HCT116 (cell line): ENCODE results near the gene BIN2. TPM values are rescaled to one million over a fixed set of nuclear protein-coding genes. Genes with fewer than 3 reads are reported as not detected.
A peak's percentile ranks its signal among the peaks of the same experiment; 100 is the strongest.

Experiments
- ATAC-seq: fragments of 200-7000 bp; cut with Tn5 transposase; 2 replicates; pipeline ENCODE4 v1.9.1; 2020; ENCODE audit warnings: mild to moderate bottlenecking, moderate library complexity
- BruUV-seq: library from RNA; stranded (reverse); fragments of 400-500 nt; replicated peaks from 2 replicates; lab custom pipeline; 2021; lab: Mats Ljungman, UMichigan
- CTCF ChIA-PET: fragments of 300-600 bp; sonication (Branson Sonifier 250); formaldehyde crosslinking; loops from one replicate; lab custom pipeline; 2021; ENCODE audit warnings: antibody characterized with exemption; lab: Charles Lee
- POLR2A ChIA-PET: fragments of 300-600, 350-600 bp; sonication (Branson Sonifier 250); formaldehyde crosslinking; loops from one replicate; lab custom pipeline; 2021; ENCODE audit warnings: antibody characterized with exemption; lab: Charles Lee
- RAD21 ChIA-PET, 2 experiments: fragments of 300-600 bp; sonication (Branson Sonifier 250); formaldehyde crosslinking; loops; one replicate each; lab custom pipeline; 2023; ENCODE audit warnings: low total read pairs in 2 of 2; ENCODE audit not compliant: uncharacterized antibody in 2 of 2, unreplicated experiment in 2 of 2, low non-redundant PET in 1 of 2; lab: Charles Lee
- DNase-seq: peaks from one replicate; pipeline ENCODE4 v3.0.0-alpha.2; 2010; ENCODE audit warnings: low read depth, low spot score
- H2AFZ ChIP-seq: fragments of 200-600 bp; shearing (Covaris generic), sonication (generic); 2 replicates; pipeline ENCODE4 v1.6.1; 2017; ENCODE audit warnings: low read depth, mixed run types, mixed read lengths, antibody characterized with exemption, low read length; ENCODE audit not compliant: poor library complexity, severe bottlenecking
- H3K27ac ChIP-seq: 2 replicates; pipeline ENCODE4 v1.5.1; 2012; ENCODE audit warnings: low read depth, low read length
- H3K27me3 ChIP-seq: fragments of 200-600 bp; sonication (generic); 2 replicates; pipeline ENCODE4 v1.6.1; 2016; ENCODE audit warnings: mixed run types, low read length, mixed read lengths; ENCODE audit not compliant: insufficient read depth
- H3K36me3 ChIP-seq, 2 experiments: fragments of 200-500 bp in 1 of 2; fragments of 200-600 bp in 1 of 2; sonication (Bioruptor generic) in 1 of 2; sonication (generic) in 1 of 2; 2 replicates each; pipeline versions ENCODE4 v1.5.1 to v1.6.1; 2014 to 2016; ENCODE audit warnings: low read length in 2 of 2, inconsistent platforms in 1 of 2, mixed read lengths in 1 of 2, mixed run types in 1 of 2; ENCODE audit not compliant: insufficient read depth in 2 of 2, control insufficient read depth in 1 of 2
- H3K4me1 ChIP-seq, 2 experiments: fragments of 200-600 bp in 1 of 2; sonication (generic) in 1 of 2; 2 replicates each; pipeline versions ENCODE4 v1.5.1 to v1.6.1; 2012 to 2017; ENCODE audit warnings: low read length in 2 of 2, inconsistent platforms in 1 of 2, mild to moderate bottlenecking in 1 of 2, mixed read lengths in 1 of 2, mixed run types in 1 of 2, moderate library complexity in 1 of 2; ENCODE audit not compliant: insufficient read depth in 2 of 2, control insufficient read depth in 1 of 2
- H3K4me2 ChIP-seq: fragments of 200-600 bp; sonication (generic); 2 replicates; pipeline ENCODE4 v1.6.1; 2017; ENCODE audit warnings: mixed run types, low read length, mixed read lengths
- H3K4me3 ChIP-seq, 2 experiments: fragments of 200-600 bp in 1 of 2; sonication (generic) in 1 of 2; replicated peaks in 1 of 2; 2 replicates each; pipeline ENCODE4 v1.5.1; 2011 to 2016; ENCODE audit warnings: low read length in 2 of 2, control low read depth in 1 of 2, low read depth in 1 of 2, mild to moderate bottlenecking in 1 of 2, mixed read lengths in 1 of 2, mixed run types in 1 of 2
- H3K79me2 ChIP-seq: fragments of 200-600 bp; sonication (generic); 2 replicates; pipeline ENCODE4 v1.6.1; 2017; ENCODE audit warnings: mild to moderate bottlenecking, mixed run types, low read length, moderate library complexity, mixed read lengths; ENCODE audit not compliant: insufficient read depth
- H3K9ac ChIP-seq: fragments of 200-600 bp; sonication (generic); 2 replicates; pipeline ENCODE4 v1.6.1; 2016; ENCODE audit warnings: low read length, mixed read lengths
- H3K9me2 ChIP-seq: fragments of 200-600 bp; sonication (generic), shearing (Covaris generic); 2 replicates; pipeline ENCODE4 v1.6.1; 2017; ENCODE audit warnings: mixed run types, mild to moderate bottlenecking, moderate library complexity; ENCODE audit not compliant: insufficient read depth
- H3K9me3 ChIP-seq, 2 experiments: fragments of 200-500 bp in 1 of 2; fragments of 200-600 bp in 1 of 2; sonication (Bioruptor generic) in 1 of 2; sonication (generic) in 1 of 2; 2 replicates each; pipeline ENCODE4 v1.6.1; 2014 to 2017; ENCODE audit warnings: low read length in 2 of 2, mixed read lengths in 2 of 2, inconsistent platforms in 1 of 2, low read depth in 1 of 2, mild to moderate bottlenecking in 1 of 2, mixed run types in 1 of 2, moderate library complexity in 1 of 2; ENCODE audit not compliant: control insufficient read depth in 1 of 2, insufficient read depth in 1 of 2
- H4K20me1 ChIP-seq: fragments of 200-600 bp; sonication (generic), shearing (Covaris generic); 2 replicates; pipeline ENCODE4 v1.6.1; 2017; ENCODE audit warnings: mixed run types, mild to moderate bottlenecking, moderate library complexity; ENCODE audit not compliant: insufficient read depth
- ATF3 ChIP-seq: IDR thresholded peaks from 2 replicates; pipeline ENCODE4 v1.6.1; 2012
- CBX3 ChIP-seq: IDR thresholded peaks from 2 replicates; pipeline ENCODE4 v1.6.1; 2012; ENCODE audit warnings: low read depth
- CEBPB ChIP-seq: IDR thresholded peaks from 2 replicates; pipeline ENCODE4 v1.6.1; 2012; ENCODE audit warnings: low read depth
- CTCF ChIP-seq, 3 experiments: fragments of 200-600 bp in 1 of 3; sonication (generic) in 1 of 3; IDR thresholded peaks in 2 of 3; conservative IDR thresholded peaks in 1 of 3; 2 replicates each; pipeline ENCODE4 v1.5.1; 2012 to 2017; ENCODE audit warnings: low read depth in 2 of 3, low read length in 2 of 3, antibody characterized with exemption in 1 of 3, borderline replicate concordance in 1 of 3, control low read depth in 1 of 3, mild to moderate bottlenecking in 1 of 3, mixed read lengths in 1 of 3, mixed run types in 1 of 3, moderate library complexity in 1 of 3; ENCODE audit not compliant: insufficient read depth in 1 of 3
- ELF1 ChIP-seq: IDR thresholded peaks from 2 replicates; pipeline ENCODE4 v1.6.1; 2012; ENCODE audit warnings: low read depth, borderline replicate concordance
- EZH2phosphoT487 ChIP-seq: fragments of 200-600 bp; IDR thresholded peaks from 2 replicates; pipeline ENCODE4 v1.6.1; 2018; ENCODE audit warnings: antibody characterized with exemption, borderline replicate concordance
- JUND ChIP-seq: IDR thresholded peaks from 2 replicates; pipeline ENCODE4 v1.6.1; 2012
- MAX ChIP-seq: IDR thresholded peaks from 2 replicates; pipeline ENCODE4 v1.6.1; 2012
- POLR2AphosphoS5 ChIP-seq: IDR thresholded peaks from 2 replicates; pipeline ENCODE4 v1.6.1; 2011; ENCODE audit warnings: mild to moderate bottlenecking, low read depth, low read length, moderate library complexity
- RAD21 ChIP-seq: IDR thresholded peaks from 2 replicates; pipeline ENCODE4 v1.6.1; 2012; ENCODE audit warnings: low read depth, mild to moderate bottlenecking
- REST ChIP-seq: IDR thresholded peaks from 2 replicates; pipeline ENCODE4 v1.6.1; 2012; ENCODE audit warnings: low read depth
- SRF ChIP-seq: IDR thresholded peaks from 2 replicates; pipeline ENCODE4 v1.6.1; 2012; ENCODE audit warnings: low read depth
- TCF7L2 ChIP-seq: IDR thresholded peaks from 2 replicates; pipeline ENCODE4 v1.7.0; 2011; ENCODE audit warnings: borderline replicate concordance, inconsistent platforms; ENCODE audit not compliant: insufficient read depth, insufficient read length; ENCODE audit errors: extremely low read depth
- ZFX ChIP-seq: fragments of 450-650 bp; IDR thresholded peaks from 2 replicates; pipeline ENCODE4 v1.6.1; 2017
- intact Hi-C: fragments of 100-400 bp; cut with micrococcal nuclease; formaldehyde crosslinking; loops from 2 replicates; pipeline ENCODE4 v1.10.0; 2022
- total RNA-seq: library from RNA; stranded (reverse); gene quantifications from one replicate; pipeline ENCODE4 v1.2.1, GENCODE V29; 2021; ENCODE audit not compliant: unreplicated experiment

Gene BIN2
- total RNA-seq, 1 experiment from 2014 or later: 0.22 TPM

GRCh38 chr12:51242876-51243275, 81.1 kb downstream of the BIN2 start:
- Histone ChIP-seq H3K4me1 (peaks cover 10 to 20% of the 10 kb centered on the region in 2 experiments), H3K27me3 (no peaks in the 10 kb centered on the region), H3K9ac (no peak overlapping the region), H3K4me3 (no peak overlapping the region), H3K4me2 (no peak overlapping the region), H3K9me2 (no peaks in the 10 kb centered on the region), H3K79me2 (peaks cover 28% of the 10 kb centered on the region), H4K20me1 (no peaks in the 10 kb centered on the region; the same call in 1 of the 2 replicates), H2AFZ (no peak overlapping the region), H3K27ac (no peak overlapping the region), H3K36me3 (peaks cover 40 to 45% of the 10 kb centered on the region in 2 experiments), H3K9me3 (no peaks in the 10 kb centered on the region)
- no peak for DNase-seq
- BruUV-seq: TSS peak; percentile 8
- no peak for ATAC-seq
- intact Hi-C loops: no loop called here
- no peak for TF ChIP-seq ATF3
- no peak for TF ChIP-seq TCF7L2
- no peak for TF ChIP-seq POLR2AphosphoS5
- no peak for TF ChIP-seq EZH2phosphoT487
- no peak for TF ChIP-seq JUND
- TF ChIP-seq MAX: no peak
- TF ChIP-seq SRF: no peak
- TF ChIP-seq CBX3: no peak
- no peak for TF ChIP-seq RAD21
- no peak for TF ChIP-seq ZFX
- TF ChIP-seq ELF1: no peak
- RAD21 ChIA-PET: interaction anchor here in 1 of 2 experiments (1.2 kb wide), 1 partner anchor 98 kb away, joined by 4 read pairs; no protein-coding TSS in a partner anchor
- POLR2A ChIA-PET: no interaction called here
- CTCF ChIA-PET: interaction anchor here (1.9 kb wide), 1 partner anchor 10 kb away, joined by 7 read pairs; no protein-coding TSS in a partner anchor

GRCh38 chr12:51242120-51242519, 81.9 kb downstream of the BIN2 start:
- Histone ChIP-seq H2AFZ (no peak overlapping the region), H3K4me2 (no peak overlapping the region), H3K79me2 (peaks cover 28% of the 10 kb centered on the region), H3K27me3 (no peaks in the 10 kb centered on the region), H3K9me2 (no peaks in the 10 kb centered on the region), H3K9ac (no peak overlapping the region), H3K4me1 (peaks cover 12 to 21% of the 10 kb centered on the region in 2 experiments), H3K9me3 (no peaks in the 10 kb centered on the region), H3K36me3 (peaks cover 40 to 45% of the 10 kb centered on the region in 2 experiments), H4K20me1 (no peaks in the 10 kb centered on the region; the same call in 1 of the 2 replicates), H3K4me3 (no peak overlapping the region), H3K27ac (no peak overlapping the region)
- ATAC-seq (no peak), DNase-seq (no peak)
- ChIA-PET CTCF (no interaction called here), RAD21 (no interaction called here), POLR2A (no interaction called here)
- BruUV-seq: no TSS peak
- intact Hi-C loops: no loop called here
- no peak for TF ChIP-seq CEBPB
- no peak for TF ChIP-seq CTCF (IDR thresholded peaks at IDR 0.05 in 2 of 3, conservative IDR thresholded peaks at IDR 0.05 in 1 of 3; ENCODE audit: borderline replicate concordance in 1 of 3, insufficient read depth in 1 of 3, low read depth in 2 of 3, low read length in 2 of 3)
- no peak for TF ChIP-seq TCF7L2
- no peak for TF ChIP-seq MAX
- no peak for TF ChIP-seq REST
